SU-DHL-6 (cell line): Measurements from ENCODE around the gene CLTCL1.

Experiments
- H2AFZ ChIP-seq: fragments of 200-600 bp; sonication (generic); 2 replicates; pipeline ENCODE4 v1.6.1; 2014; ENCODE audit warnings: low read depth, mild to moderate bottlenecking, moderate library complexity, mixed read lengths, antibody characterized with exemption, low read length; ENCODE audit not compliant: severe bottlenecking
- H3F3A ChIP-seq: fragments of 200-600 bp; shearing (Covaris generic); 2 replicates; pipeline ENCODE4 v1.6.0; 2016; ENCODE audit warnings: antibody characterized with exemption, mild to moderate bottlenecking; ENCODE audit not compliant: insufficient read depth
- H3K27ac ChIP-seq: fragments of 200-600 bp; sonication (generic); 2 replicates; pipeline ENCODE4 v1.5.1; 2016; ENCODE audit warnings: low read depth, mild to moderate bottlenecking, low read length, moderate library complexity, mixed read lengths
- H3K27me3 ChIP-seq: fragments of 200-600 bp; sonication (generic), shearing (Covaris generic); 2 replicates; pipeline ENCODE4 v1.6.0; 2014; ENCODE audit warnings: mild to moderate bottlenecking, low read length
- H3K36me3 ChIP-seq: fragments of 200-600 bp; sonication (generic); 2 replicates; pipeline ENCODE4 v1.6.1; 2014; ENCODE audit warnings: mild to moderate bottlenecking, low read length, mixed read lengths
- H3K4me2 ChIP-seq: fragments of 300-600, 200-600 bp; shearing (Covaris generic), sonication (generic); 2 replicates; pipeline ENCODE4 v1.6.0; 2014; ENCODE audit warnings: low read length, low read depth, mild to moderate bottlenecking; ENCODE audit not compliant: poor library complexity, severe bottlenecking
- H3K4me3 ChIP-seq: fragments of 200-600 bp; sonication (generic); 2 replicates; pipeline ENCODE4 v1.5.1; 2014; ENCODE audit warnings: antibody characterized with exemption, low read length, mild to moderate bottlenecking, mixed read lengths; ENCODE audit not compliant: insufficient read depth, poor library complexity, severe bottlenecking
- H3K79me2 ChIP-seq: fragments of 200-600 bp; sonication (generic); 2 replicates; pipeline ENCODE4 v1.6.1; 2014; ENCODE audit warnings: mild to moderate bottlenecking, low read length, moderate library complexity; ENCODE audit not compliant: insufficient read depth
- H3K9ac ChIP-seq: fragments of 200-600 bp; sonication (generic); 2 replicates; pipeline ENCODE4 v1.7.0; 2014; ENCODE audit warnings: mild to moderate bottlenecking, low read length
- H3K9me2 ChIP-seq: fragments of 200-600 bp; sonication (generic); replicated peaks from 2 replicates; pipeline ENCODE4 v1.6.1; 2014; ENCODE audit warnings: low read length; ENCODE audit not compliant: insufficient read depth
- H3K9me3 ChIP-seq: fragments of 200-600 bp; sonication (generic); 2 replicates; pipeline ENCODE4 v1.6.1; 2014; ENCODE audit warnings: low read length, mixed read lengths; ENCODE audit not compliant: insufficient read depth
- H4K20me1 ChIP-seq: fragments of 200-600 bp; sonication (generic); 2 replicates; pipeline ENCODE4 v1.6.1; 2014; ENCODE audit warnings: low read depth, mild to moderate bottlenecking, antibody characterized with exemption, low read length, moderate library complexity, mixed read lengths
- CTCF ChIP-seq: fragments of 200-600 bp; sonication (generic); IDR thresholded peaks from one replicate; pipeline ENCODE4 v1.5.1; 2017; ENCODE audit warnings: antibody characterized with exemption, mild to moderate bottlenecking, low read length, moderate library complexity; ENCODE audit not compliant: insufficient read depth, poor library complexity, severe bottlenecking
- EZH2phosphoT487 ChIP-seq: fragments of 200-600 bp; sonication (generic), shearing (Covaris generic); conservative IDR thresholded peaks from 2 replicates; pipeline ENCODE4 v1.6.1; 2018; ENCODE audit warnings: mild to moderate bottlenecking, antibody characterized with exemption, low read length, moderate library complexity, mixed read lengths

CLTCL1 gene

GRCh38 chr22:19149047-19149883 is 142.3 kb downstream of the CLTCL1 start:
- Histone ChIP-seq H3K4me3 (no peak overlapping the region), H3K4me2 (no peak overlapping the region), H3K27ac (no peak overlapping the region), H3K36me3 (no peaks in the 10 kb centered on the region), H3F3A (no peaks in the 10 kb centered on the region), H2AFZ (no peak overlapping the region), H4K20me1 (no peaks in the 10 kb centered on the region), H3K79me2 (peaks cover 2% of the 10 kb centered on the region), H3K9me3 (no peaks in the 10 kb centered on the region), H3K9ac (no peak overlapping the region), H3K27me3 (no peaks in the 10 kb centered on the region), H3K9me2 (no peaks in the 10 kb centered on the region)
- no peak for TF ChIP-seq CTCF
- no peak for TF ChIP-seq EZH2phosphoT487

GRCh38 chr22:19148417-19149046 is 143.0 kb downstream of the CLTCL1 start:
- Histone ChIP-seq H3K9me2 (no peaks in the 10 kb centered on the region), H3K4me2 (no peak overlapping the region), H3F3A (no peaks in the 10 kb centered on the region), H3K27ac (no peak overlapping the region), H3K27me3 (no peaks in the 10 kb centered on the region), H3K9me3 (no peaks in the 10 kb centered on the region), H3K4me3 (no peak overlapping the region), H3K79me2 (peaks cover 9% of the 10 kb centered on the region), H3K36me3 (no peaks in the 10 kb centered on the region), H3K9ac (no peak overlapping the region), H4K20me1 (no peaks in the 10 kb centered on the region), H2AFZ (no peak overlapping the region)
- no peak for TF ChIP-seq CTCF
- TF ChIP-seq EZH2phosphoT487, result no peak

- no peak overlapping the region for H2AFZ ChIP-seq
- no peaks in the 10 kb centered on the region for H3K9me3 ChIP-seq
- H3K27me3 ChIP-seq, result no peaks in the 10 kb centered on the region
- H4K20me1 ChIP-seq, result no peaks in the 10 kb centered on the region
- H3K79me2 ChIP-seq, result peaks cover 13% of the 10 kb centered on the region
- H3K9ac ChIP-seq, result no peak overlapping the region
- no peak for TF ChIP-seq EZH2phosphoT487
- TF ChIP-seq CTCF, result no peak
- no peak overlapping the region for H3K27ac ChIP-seq
- no peak overlapping the region for H3K4me2 ChIP-seq
- H3K36me3 ChIP-seq, result no peaks in the 10 kb centered on the region
- H3K9me2 ChIP-seq, result no peaks in the 10 kb centered on the region
- no peaks in the 10 kb centered on the region for H3F3A ChIP-seq
- H3K4me3 ChIP-seq, result no peak overlapping the region
Measured at GRCh38 chr22:19147195-19147780, 144.2 kb downstream of the CLTCL1 start.
